NCI-H1048 (cell line): ENCODE data around the gene NDUFB7.
"Not testable (repeated sequence)": the region's sequence is repeated elsewhere in the genome, so short reads cannot be mapped to it uniquely, and the experiment has no call there.

Experiments used
- DNase-seq: peaks from one replicate; lab custom pipeline; 2025; lab: John Stamatoyannopoulos, UW

Gene NDUFB7

DNA sequence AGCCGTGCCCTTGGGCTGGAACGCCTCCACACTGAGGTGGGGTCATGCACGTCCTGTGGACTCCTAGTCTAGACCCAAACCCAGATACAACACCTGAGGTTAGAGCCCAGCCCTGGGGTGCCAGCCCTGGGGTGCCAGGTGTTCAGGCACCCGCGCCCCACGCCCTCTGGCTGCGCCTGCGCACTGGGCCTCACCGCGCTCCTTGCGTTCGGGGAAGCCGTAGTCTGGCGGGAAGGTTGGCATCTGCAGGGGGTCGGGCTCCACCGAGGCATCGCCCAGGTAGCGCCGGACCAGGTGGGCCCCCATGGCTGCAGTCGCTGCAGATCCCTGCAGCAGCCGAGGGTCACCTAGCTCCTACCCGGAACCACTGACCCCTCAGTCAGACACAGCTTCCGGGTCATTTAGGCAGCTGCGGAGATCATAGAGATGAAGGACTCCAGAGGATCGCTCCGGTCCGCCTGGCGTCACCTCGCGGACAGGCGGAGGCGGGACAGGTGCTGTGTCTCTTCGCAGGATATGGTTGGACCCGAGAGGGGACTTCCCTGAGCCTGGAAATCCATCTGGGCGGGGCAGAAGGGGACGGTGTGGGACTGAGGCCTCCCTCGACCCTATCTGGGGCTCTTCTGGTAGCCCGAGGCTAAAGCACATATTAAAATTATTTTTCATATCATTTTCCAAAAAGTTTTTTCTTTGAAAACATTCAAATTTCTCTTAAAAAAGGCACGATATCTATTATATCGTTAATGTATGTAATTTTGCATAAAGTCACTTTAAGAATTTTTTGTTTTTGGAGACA, at the start of gene NDUFB7:
NDUFB7 (minus strand) TSS at position 372 of the 796 bp plus-strand sequence; CDS start at position 306, 66 bp downstream.
- peak; percentile 76 for DNase-seq

DNA sequence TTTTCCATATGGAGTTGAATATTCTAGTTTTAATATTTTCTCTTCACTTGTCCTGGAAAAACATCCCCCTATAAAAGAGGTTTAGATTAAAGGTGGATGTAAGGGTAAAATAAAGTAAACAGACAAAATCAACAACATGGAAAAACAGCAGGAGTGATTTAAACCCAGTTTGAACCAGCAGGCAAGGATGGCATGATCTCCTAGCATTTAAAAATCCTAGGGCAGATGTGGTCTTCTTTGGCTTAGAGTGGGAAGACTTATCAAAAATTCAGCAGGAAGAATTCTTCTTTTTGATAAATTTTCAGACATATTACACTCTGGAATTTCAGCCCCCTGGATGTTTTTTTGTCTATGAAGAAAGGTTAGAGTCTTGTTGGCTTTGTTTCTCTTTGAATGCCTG, 47.5 kb upstream of the NDUFB7 start:
- DNase-seq: no peak

DNA sequence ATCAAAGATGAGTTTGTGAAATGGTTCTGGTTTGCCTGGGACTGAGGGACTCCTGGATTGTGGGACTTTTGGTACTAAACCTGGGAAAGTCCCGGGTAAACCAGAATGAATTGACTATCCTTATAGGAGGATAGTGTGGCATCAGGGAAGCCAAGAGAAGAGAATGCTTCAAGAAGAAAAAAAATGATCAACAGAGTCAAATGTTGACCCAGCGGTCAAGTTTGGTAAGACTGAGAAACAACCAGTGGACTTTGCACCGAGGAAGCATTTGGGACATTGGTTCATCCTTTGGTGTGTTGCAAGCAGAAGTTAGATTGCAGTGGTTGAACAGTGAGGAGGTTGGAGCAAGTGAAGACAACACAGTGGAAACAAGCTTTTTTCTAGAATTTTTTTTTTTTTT, 44.5 kb upstream of the NDUFB7 start:
- DNase-seq: no peak

DNA sequence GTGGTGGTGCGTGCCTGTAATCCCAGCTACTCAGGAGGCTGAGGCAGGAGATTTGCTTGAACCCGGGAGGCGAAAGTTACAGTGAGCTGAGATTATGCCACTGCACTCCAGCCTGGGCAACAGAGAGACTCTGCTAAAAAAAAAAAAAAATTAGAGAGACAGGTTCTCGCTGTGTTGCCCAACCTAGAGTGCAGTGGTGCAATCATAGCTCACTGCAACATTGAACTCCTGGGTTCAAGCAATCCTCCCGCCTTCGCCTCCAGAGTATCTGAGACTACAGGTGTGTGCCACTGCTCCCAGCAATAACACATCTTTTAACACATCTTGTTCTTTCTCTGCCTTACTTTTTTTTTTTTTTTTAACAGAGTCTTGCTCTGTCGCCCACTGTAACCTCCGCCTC, 43.8 kb upstream of the NDUFB7 start:
- DNase-seq: no peak

DNA sequence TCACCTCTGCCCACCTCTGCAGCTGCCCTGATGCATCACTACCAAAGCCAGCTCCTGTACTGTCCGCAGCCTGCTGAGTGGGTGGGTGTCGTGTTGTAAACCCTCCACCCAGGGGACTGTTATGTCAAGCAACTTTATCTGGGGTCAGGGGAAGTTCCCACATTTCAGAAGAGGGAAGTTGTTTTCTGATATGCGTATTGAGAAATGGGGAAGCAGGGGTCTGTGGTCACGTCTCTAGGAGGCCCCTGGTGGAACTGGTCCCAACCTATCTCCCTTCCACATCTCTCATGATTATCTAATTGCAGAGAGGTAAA, 42.2 kb upstream of the NDUFB7 start:
- no peak for DNase-seq

DNA sequence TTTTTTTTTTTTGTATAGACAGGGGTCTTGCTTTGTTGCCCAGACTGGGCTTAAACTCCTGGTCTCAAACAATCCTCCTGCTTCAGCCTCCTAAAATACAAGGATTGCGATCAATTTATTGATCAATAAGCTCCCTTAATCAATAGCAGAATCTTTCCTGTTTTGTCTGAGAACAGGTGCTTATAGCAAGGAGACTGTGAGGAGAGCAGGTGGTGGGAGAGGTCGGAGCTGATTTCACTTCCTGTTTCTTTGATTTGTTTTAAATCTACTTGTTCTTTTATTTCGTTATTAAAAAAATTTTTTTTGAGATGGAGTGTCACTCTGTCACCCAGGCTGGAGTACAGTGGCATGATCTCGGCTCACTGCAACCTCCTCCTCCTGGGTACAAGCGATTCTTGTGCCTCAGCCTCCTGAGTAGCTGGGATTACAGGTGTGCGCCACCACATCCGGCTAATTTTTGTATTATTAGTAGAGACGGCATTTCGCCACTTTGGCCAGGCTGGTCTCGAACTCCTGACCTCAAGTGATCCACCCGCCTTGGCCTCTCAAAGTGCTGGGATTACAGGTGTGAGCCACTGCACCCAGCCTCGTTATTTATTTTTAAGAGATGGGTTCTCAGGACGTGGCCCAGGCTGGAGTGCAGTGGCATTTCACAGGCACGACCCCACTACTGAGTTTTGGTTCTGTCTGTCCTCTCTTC, 41.7 kb upstream of the NDUFB7 start:
- not testable (repeated sequence) for DNase-seq

DNA sequence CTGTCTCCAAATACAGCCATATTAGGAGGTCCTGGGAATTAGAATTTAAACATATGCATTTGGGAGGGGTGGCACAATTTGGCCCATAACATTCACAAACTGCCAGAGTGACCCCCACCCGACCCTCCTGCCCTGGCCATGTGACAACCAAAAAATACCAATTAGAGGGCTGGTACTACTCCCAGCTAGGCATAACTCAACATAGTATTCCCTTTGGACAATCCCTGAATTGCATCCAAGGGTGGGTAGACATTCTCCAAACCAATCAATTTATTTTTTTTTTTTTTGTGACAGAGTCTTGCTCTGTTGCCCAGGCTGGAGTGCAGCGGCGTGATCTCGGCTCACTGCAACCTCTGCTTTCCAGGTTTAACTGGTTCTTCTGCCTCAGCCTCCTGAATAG, 40.8 kb upstream of the NDUFB7 start:
- no peak for DNase-seq

DNA sequence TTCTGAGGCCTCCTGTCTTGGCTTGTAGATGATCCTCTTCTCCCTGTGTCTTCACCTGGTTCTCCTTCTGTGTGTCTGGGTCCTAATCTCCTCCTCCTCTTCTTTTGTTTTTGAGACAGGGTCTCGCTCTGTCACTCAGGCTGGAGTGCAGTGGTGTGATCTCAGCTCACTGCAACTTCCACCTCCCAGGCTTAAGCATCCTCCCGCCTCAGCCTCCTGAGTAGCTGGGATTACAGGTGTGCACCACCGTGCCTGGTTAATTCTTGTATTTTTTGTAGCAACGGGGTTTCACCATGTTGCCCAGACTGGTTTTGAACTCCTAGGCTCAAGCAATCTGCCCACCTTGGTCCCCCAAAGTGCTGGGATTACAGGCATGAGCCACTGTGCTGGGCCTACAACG, 40.4 kb upstream of the NDUFB7 start:
- not testable (repeated sequence) for DNase-seq

DNA sequence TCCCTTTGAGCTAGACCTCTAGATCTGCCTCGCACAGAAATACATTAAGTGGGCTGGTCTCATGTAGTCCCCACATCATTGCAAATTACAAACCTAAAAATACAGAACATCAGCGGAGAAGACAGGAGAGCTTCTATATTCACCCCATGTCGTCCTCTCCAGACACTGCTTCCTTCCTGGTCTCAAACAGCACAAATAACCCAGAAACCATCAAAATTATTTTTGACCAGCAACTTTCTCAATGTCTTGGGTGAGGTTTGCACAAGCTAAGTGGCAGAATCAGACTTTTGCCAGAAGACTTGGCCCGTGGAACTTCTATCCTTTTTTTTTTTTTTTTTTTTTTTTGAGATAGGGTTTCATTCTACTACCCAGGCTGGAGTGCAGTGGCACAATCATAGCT, 39.2 kb upstream of the NDUFB7 start:
- no peak for DNase-seq

DNA sequence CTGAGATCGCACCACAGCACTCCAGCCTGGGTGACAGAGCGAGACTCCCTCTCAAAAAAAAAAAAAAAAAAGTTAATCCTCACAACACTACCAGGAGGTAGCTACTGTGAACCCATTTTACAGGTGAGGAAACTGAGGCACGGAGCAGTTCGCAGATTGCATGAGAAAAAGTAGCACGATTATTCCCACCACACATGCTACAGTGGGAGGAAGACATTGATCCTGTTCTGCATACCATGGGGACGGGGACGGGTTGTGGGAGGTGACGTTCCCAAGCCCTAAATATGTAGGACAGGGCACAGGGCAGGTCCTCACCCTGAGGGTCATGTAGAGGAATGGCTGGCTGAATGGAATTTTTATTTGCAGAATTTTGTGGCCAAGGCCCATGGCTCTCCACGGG, 34.8 kb upstream of the NDUFB7 start:
- DNase-seq: no peak

DNA sequence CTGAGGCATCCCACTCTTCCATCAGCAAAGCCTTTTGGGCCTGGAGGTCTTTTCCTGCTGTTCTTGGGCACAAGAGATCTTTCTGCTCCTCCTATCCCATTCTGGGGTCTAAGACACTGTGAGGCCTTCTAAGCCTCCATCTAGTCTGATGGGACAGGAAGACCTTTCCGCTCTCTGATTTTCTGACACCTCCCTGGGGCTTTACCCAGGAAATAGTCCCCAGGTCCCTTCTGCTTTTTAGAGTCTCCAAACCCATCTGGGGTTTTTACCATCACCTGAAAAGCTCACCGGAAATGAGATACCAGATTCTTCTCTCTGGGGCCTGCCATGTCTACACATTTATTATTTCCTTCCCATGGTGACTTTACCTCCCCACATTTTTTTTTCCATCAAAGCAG, 32.1 kb upstream of the NDUFB7 start:
- no peak for DNase-seq

DNA sequence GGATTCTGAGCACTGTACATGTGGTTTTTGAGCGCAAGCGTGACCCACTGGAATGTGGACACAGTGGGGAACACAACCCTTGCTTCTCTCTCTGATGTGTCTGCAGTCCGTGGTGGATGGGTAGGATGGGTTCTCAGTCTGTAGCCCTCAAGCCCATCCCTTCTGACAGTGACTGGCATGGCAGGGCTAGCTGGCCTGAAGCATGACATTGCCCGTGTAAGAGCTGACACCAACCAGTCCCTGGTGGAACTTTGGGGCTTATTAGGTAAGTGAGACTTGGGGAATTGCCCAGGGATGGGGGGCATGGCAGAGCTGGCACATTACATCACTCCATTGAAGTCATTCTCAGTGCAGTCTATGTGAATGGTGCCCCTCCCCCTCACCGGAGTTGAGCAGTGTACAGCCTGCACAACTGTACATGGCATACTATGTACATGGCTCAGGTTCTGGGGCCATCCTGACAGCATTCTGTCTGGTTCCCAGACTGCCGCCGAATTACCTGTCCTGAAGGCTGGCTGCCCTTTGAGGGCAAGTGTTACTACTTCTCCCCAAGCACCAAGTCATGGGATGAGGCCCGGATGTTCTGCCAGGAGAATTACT, 27.8 kb upstream of the NDUFB7 start:
- no peak for DNase-seq

DNA sequence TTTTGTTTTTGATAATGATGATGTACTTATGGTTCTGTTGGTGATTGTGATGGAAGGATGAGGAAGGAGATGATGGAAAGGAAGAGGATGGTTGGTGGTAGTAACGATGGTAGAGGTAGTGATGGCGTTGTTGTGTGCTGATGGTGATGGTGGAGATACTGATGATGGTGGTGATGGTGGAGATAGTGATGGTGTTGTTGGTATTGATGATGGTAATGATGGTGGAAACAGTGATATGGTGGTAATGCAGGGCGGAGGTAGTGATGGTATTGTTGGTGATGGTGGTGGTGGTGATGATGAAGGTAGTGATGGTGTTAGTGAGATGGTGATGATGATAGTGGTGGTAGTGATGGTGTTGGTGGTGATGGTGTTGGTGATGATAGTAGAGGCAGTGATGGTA, 23.7 kb upstream of the NDUFB7 start:
- DNase-seq: no peak

DNA sequence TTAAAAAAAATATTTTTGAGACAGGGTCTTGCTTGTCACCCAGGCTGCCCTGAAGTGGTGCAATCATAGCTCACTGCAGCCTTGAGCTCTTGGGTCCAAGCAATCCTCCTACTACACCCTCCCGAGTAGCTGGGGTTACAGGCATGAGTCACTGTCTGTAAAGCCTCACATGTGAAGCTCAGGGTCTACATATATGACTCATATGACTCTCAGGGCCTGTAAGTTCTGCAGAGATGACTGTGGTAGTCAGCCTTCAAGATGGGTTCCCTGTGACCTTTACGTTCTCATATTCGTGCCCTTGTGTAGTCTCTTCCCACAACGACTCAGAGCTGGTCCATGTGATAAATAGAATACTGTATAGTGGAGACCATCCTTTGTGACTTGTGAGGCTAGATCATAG, 17.6 kb upstream of the NDUFB7 start:
- DNase-seq: not testable (repeated sequence)

DNA sequence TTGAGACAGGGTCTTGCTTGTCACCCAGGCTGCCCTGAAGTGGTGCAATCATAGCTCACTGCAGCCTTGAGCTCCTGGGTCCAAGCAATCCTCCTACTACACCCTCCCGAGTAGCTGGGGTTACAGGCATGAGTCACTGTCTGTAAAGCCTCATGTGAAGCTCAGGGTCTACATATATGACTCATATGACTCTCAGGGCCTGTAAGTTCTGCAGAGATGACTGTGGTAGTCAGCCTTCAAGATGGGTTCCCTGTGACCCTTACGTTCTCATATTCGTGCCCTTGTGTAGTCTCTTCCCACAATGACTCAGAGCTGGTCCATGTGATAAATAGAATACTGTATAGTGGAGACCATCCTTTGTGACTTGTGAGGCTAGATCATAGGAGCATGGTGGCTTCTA, 13.3 kb upstream of the NDUFB7 start:
- DNase-seq: not testable (repeated sequence)

DNA sequence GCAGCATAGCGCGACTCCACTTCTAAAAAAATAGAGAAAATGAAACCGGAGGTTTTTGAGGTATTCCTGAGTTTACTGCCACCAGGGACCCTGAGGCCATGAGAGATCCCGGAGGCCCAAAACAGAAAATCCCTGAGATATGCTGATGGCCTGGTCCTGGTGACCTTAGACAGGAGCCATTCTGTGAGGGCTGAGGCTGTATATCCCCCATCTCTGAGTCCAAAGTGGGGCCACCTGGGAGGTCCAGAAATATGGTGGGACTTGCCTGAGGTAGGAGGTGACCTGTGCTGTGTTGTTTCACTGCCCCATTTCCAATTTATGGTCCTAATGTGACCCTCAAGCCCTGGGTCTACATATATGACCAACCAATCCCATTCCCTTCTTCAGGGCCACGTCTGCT, 12.5 kb upstream of the NDUFB7 start:
- not testable (repeated sequence) for DNase-seq

DNA sequence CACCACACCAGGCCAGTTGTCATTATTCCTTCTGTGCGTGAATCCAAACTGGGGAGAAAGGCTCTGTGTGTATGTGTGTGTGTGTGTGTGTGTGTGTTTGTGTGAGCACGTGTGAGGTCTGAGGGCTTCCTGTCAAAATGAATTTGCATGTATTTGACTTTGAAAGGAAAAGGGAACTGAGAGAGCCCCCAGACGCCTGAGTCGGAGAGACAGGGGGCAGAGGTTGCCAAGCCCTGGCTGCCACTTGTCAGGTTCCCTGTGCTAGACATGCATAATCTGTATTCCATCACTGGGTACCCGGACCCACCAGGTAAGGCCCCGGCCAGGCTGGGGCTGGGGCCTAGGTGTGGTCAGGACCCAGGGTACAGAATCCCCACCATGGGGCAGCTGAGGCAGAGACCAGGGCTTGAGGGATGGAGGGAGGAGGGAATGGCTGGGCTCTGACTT, 11.1 kb upstream of the NDUFB7 start, which contains the start of gene CLEC17A:
CLEC17A (plus strand) TSS at position 191 of the 447 bp plus-strand sequence; CDS start at position 268, 77 bp downstream.
- DNase-seq: no peak

DNA sequence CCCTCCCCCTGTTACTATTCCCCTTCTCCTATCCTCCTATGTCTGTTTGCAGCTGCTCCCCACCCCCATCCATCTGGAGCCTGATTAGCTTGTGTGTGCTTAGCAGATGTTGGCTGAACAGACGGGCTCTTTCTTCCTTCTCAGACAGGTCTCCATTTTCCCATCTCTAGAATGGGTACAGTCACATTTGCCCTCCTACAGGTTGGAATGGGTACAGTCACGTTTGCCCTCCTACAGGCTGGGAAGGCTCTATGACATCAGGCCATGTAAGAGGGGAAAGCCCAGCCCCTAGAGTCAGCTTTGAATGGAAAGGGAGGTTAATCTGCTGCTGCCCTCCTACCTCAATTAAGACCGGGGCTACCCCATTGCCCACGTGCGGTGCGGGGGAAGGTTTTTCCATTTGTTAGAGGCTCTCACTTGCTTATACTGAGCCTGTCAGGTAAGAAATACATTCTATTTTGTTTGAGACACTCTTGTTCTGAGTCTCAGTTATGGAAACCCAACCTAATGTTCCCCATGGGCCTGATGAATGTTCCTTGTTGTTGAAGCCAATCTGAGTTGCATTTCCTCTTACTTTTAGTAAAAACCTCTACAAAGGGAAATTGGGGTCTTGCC, 8.9 kb upstream of the NDUFB7 start:
- no peak for DNase-seq

DNA sequence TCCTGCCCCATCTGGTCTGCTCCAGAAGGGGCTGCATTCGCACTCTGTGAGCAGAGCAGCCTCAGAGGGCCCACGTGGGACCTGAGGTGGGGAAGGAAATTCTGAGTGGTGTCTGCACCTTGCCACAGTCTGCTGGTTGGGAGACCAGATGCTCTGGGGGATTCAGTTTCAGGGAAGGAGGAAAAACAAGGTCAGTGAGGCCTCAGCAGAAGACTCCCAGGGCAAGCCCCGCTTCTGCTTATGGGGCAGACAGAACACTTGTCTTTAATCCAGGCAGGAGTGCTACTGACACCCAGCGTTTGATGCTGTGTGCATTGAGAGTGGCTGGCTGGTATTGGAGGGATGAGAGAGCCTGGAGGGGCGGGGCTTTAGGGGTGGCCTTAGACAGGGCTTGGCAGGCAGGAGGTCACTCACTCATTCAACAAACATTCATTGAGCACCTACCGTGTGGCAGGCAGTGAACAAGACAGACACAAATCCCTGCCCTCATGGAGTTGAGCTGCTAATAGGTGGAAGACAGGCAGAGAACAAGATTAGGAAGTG, 6.1 kb upstream of the NDUFB7 start:
- DNase-seq: no peak

DNA sequence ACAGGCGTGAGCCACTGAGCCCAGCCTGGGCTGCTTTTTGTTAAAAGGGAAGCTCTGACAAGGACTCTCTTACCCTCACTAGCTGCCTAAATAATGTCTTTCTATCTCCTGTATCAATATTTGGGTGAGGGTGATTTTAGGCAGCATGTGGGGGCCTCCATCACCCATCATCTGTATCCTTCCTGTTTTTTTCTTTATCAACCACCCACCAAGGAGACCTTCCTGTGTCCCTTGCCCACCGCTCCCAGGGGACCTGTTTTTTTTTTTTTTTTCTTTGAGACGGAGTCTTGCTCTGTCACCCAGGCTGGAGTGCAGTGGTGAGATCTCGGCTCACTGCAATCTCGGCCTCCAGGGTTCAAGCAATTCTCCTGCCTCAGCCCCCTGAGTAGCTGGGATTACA, 5.4 kb upstream of the NDUFB7 start:
- no peak for DNase-seq

DNA sequence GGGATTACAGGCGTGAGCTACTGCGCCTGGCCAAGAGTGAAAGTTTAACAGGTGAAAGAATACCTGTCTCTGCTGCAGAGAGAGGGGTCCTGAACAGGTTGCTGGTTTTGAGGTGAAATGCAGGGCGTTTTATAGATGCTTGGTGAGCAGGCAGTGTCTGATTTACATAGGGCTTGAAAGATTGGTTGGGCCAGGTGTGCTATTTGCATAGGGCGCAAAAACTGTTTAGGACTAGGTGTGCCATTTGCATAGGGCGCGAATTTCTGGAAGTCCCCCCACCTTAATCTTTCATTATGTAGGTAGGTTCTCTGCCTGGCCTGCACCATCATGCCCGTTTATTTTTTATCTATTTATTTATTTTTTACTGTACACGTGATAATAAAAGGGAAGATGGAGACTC, 4.5 kb upstream of the NDUFB7 start:
- no peak for DNase-seq

DNA sequence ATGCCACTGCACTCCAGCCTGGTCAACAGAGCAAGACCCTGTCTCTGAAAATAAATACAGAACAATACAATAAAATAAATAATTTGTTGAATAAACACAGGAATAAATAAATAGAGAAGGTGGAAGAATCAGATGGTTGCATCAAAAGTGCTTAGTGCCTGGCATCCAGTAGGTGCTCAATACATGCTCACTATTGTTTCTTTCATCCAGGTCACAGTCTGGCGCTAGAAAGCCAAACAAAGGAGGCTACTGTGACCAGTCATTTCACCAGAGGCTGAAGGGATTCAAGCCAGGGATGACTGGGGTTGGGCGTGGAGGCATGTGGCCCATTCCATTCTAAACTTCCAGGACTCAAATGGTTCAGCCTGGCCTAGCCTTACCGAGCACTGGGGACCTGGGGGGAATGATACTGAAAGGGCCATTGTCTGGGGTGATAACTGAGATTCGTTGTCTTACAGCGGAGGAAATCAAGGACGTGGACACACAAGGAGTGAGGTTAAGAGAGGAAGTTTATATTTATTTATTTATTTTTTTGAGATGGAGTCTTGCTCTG, 3.6 kb upstream of the NDUFB7 start:
- DNase-seq: no peak
